Measurements from ENCODE around the gene TENM4. TPM values are rescaled to one million over a fixed set of nuclear protein-coding genes. Genes with fewer than 3 reads are reported as not detected.

The TENM4 gene
- total RNA-seq, 2 donors from 2014 or later, result 2.5 to 4.4 TPM

- DNase-seq, result no peak
- ATAC-seq, result no peak
- intact Hi-C loops (cut with DNase I), result no loop called here
These were observed 351.2 kb downstream of the TENM4 start for GRCh38 chr11:79089601-79090000.

GRCh38 chr11:79088967-79089366, 351.9 kb downstream of the TENM4 start:
- intact Hi-C loops (cut with DNase I), result no loop called here
- DNase-seq (no peak), ATAC-seq (no peak)

GRCh38 chr11:79087961-79088318, 352.9 kb downstream of the TENM4 start:
- no peak for DNase-seq
- ATAC-seq, result no peak
- intact Hi-C loops (cut with DNase I), result no loop called here

GRCh38 chr11:79087238-79087960, 353.4 kb downstream of the TENM4 start:
- ATAC-seq (no peak), DNase-seq (no peak)
- intact Hi-C loops (cut with DNase I), result no loop called here

- ATAC-seq, result no peak
- intact Hi-C loops (cut with DNase I), result no loop called here
- no peak for DNase-seq
These were observed 354.8 kb downstream of the TENM4 start for GRCh38 chr11:79086056-79086455.

GRCh38 chr11:79084382-79084781, 356.4 kb downstream of the TENM4 start:
- ATAC-seq (no peak), DNase-seq (no peak)
- intact Hi-C loops (cut with DNase I), result no loop called here

- intact Hi-C loops (cut with DNase I), result no loop called here
- no peak for DNase-seq
- ATAC-seq, result no peak
These were observed 357.5 kb downstream of the TENM4 start for GRCh38 chr11:79083352-79083751.

- intact Hi-C loops (cut with DNase I), result no loop called here
- ATAC-seq, result no peak
- no peak for DNase-seq
These were observed 357.9 kb downstream of the TENM4 start for GRCh38 chr11:79082907-79083306.

GRCh38 chr11:79082280-79082679, 358.6 kb downstream of the TENM4 start:
- ATAC-seq, result no peak
- DNase-seq, result no peak
- intact Hi-C loops (cut with DNase I), result no loop called here

- intact Hi-C loops (cut with DNase I), result no loop called here
- DNase-seq (no peak), ATAC-seq (no peak)
These were observed 359.3 kb downstream of the TENM4 start for GRCh38 chr11:79081471-79082031.

- intact Hi-C loops (cut with DNase I), result no loop called here
- ATAC-seq, result no peak
- no peak for DNase-seq
These were observed 360.3 kb downstream of the TENM4 start for GRCh38 chr11:79080551-79080950.

- intact Hi-C loops (cut with DNase I), result loop anchor here (10.0 kb wide), 1 partner anchor 434 kb away; no protein-coding TSS in a partner anchor
- ATAC-seq, result peak; percentile 66 to 80
- peak; percentile 42 for DNase-seq
These were observed 361.8 kb downstream of the TENM4 start for GRCh38 chr11:79078999-79079398.

GRCh38 chr11:79078456-79078855, 362.4 kb downstream of the TENM4 start:
- intact Hi-C loops (cut with DNase I), result loop anchor here (10.0 kb wide), 1 partner anchor 434 kb away; no protein-coding TSS in a partner anchor
- no peak for ATAC-seq

GRCh38 chr11:79077702-79078330, 363.0 kb downstream of the TENM4 start:
- ATAC-seq, result no peak
- intact Hi-C loops (cut with DNase I), result loop anchor here (10.0 kb wide), 1 partner anchor 433 kb away; no protein-coding TSS in a partner anchor
- DNase-seq, result no peak

More at GRCh38 chr11:79078456-79078855, 362.4 kb downstream of the TENM4 start:
- no peak for DNase-seq

GRCh38 chr11:79076526-79077115, 364.2 kb downstream of the TENM4 start:
- ATAC-seq (peak; percentile 26 to 57), DNase-seq (peak; percentile 57)
- intact Hi-C loops (cut with DNase I), result loop anchor here (10.0 kb wide), 1 partner anchor 432 kb away; no protein-coding TSS in a partner anchor

- no peak for DNase-seq
- intact Hi-C loops (cut with DNase I), result loop anchor here (10.0 kb wide), 1 partner anchor 430 kb away; no protein-coding TSS in a partner anchor
- no peak for ATAC-seq
These were observed 366.3 kb downstream of the TENM4 start for GRCh38 chr11:79074547-79074946.

GRCh38 chr11:79071190-79071589, 369.6 kb downstream of the TENM4 start:
- intact Hi-C loops (cut with DNase I), result loop anchor here (10.0 kb wide), 1 partner anchor 426 kb away; no protein-coding TSS in a partner anchor
- DNase-seq (no peak), ATAC-seq (no peak)

GRCh38 chr11:79070518-79070917, 370.3 kb downstream of the TENM4 start:
- DNase-seq (no peak), ATAC-seq (no peak)
- intact Hi-C loops (cut with DNase I), result loop anchor here (10.0 kb wide), 1 partner anchor 426 kb away; no protein-coding TSS in a partner anchor

- ATAC-seq, result no peak
- DNase-seq, result no peak
- intact Hi-C loops (cut with DNase I), result no loop called here
These were observed 371.3 kb downstream of the TENM4 start for GRCh38 chr11:79069504-79069903.

GRCh38 chr11:79068356-79068755, 372.5 kb downstream of the TENM4 start:
- ATAC-seq, result no peak
- intact Hi-C loops (cut with DNase I), result no loop called here
- no peak for DNase-seq
